DMS79 treated with DMSO at 0.1 percent for 48 hours (cell line): ENCODE data around the gene ARMH4.

Source experiments
- DNase-seq: peaks from one replicate; lab custom pipeline; 2025; lab: John Stamatoyannopoulos, UW

The ARMH4 gene, protein sequence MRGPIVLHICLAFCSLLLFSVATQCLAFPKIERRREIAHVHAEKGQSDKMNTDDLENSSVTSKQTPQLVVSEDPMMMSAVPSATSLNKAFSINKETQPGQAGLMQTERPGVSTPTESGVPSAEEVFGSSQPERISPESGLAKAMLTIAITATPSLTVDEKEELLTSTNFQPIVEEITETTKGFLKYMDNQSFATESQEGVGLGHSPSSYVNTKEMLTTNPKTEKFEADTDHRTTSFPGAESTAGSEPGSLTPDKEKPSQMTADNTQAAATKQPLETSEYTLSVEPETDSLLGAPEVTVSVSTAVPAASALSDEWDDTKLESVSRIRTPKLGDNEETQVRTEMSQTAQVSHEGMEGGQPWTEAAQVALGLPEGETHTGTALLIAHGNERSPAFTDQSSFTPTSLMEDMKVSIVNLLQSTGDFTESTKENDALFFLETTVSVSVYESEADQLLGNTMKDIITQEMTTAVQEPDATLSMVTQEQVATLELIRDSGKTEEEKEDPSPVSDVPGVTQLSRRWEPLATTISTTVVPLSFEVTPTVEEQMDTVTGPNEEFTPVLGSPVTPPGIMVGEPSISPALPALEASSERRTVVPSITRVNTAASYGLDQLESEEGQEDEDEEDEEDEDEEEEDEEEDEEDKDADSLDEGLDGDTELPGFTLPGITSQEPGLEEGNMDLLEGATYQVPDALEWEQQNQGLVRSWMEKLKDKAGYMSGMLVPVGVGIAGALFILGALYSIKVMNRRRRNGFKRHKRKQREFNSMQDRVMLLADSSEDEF

DNA sequence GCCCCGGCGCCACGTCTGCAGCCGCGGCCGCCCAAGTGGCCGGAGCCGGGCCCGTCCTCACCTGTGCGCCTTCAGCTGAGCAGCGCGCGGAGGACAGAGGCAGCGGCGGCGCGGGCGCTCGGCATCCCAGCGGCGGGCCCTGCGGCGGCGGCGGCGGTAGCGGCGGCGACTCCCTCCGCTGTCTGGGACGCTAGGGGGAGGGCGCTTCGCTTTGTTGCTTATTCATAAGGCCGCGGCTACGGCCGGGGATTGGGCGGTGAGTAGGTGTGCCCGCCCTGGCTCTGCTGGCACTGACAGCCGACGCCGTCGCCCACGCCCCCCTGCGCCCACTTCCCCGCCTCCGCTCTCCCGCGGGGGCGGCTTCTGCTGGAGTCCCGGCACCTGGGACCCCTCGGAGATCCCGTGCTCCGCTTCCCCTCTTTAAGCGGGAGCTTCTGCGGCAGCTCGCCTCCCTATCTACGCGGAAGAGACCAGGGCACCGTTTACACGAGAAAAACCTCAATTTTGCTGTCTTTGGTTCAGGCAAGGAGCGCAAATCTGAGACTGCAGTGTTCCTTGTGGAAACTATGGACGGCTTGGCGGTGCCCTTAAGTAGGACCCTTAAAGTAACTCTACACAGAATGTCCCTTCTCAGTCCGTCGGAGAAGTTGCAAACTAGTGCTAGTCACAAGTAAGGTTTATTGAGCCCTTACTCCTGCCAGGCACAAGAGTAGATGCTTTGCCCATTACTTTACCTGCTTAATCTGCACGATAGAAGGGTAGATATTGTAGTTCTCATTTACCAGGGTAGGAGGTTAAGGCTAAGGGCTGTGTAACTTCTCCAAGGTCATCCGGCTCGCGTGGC, at the start of gene ARMH4:
TSS of gene ARMH4 (minus strand) at position 200 of the 844 bp plus-strand sequence. CDS start 12,855 bp downstream, outside the sequence.
- peak; percentile 83 for DNase-seq

DNA sequence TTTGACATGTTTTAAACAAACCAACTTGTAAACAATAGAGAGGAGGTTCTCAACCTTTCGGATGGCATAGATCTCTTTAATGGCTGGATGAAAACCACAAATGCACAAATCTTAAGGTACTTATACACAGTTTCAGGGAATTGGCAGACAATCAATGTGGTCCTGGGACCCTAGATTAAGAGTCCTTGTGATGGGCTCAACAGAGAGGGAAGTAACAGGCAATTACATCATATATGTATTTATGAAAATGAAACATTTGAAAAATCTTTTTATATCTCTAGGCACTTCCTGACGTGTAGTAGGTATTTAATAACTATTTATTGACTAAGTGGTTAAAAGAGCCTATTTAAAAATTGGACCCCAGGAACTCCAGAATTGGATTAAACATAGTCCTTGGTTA, 48.8 kb upstream of the ARMH4 start:
- peak; percentile 57 for DNase-seq

DNA sequence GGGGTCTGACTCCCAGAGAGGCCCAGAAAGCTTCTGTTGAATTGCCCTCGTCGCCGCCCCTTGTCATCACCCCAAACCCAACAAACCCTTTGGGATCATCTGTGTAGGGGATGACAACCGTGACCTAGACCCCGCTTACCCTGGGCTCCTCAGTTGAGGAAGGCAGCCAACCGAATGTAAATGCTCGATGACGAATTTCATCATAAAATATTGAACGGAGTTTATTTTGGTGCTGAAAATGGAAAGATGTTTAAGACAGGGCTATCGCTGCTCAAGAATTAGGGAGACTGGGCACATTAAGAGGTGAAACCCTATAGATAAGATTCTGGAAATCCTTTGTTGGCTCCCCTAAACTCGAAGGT, 48.4 kb upstream of the ARMH4 start:
- peak; percentile 57 for DNase-seq

DNA sequence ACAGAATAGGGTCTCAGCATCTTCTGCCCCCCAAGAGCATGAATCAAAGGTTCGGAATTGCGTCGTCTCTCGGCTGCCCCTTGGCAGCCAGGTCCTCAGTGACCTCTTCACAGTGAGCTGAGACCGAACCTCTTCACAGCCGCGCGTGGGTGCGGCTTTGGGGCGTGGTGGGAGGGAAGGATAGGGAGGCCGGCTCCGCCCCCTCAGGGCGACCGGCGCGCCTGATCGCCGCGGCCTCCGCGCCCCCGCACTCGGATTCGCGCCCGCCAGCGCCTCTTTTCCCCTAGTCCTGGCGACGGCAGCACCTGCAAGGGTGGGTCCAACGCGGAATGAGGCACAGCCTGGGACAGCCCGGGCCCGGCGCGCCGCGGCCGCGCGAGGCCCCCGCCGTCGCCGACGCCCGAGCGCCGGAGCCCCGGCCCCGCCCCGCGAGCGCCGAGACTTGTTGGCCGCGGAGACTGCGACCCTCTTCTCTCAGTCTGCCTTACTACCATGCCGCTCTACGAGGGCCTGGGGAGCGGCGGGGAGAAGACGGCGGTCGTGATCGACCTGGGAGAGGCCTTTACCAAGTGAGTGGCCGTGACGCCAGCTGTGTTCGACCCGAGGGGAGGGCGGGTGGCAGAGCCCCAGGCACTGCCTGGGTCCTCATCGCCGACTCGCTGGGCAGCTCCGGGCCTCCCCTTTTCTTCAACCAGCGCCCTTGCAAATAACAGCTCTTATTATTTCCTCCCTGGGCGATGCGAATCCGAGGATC, 47.9 kb upstream of the ARMH4 start, which contains the start of gene ACTR10:
TSS of gene ACTR10 (plus strand) at position 424 of the 754 bp plus-strand sequence. CDS start at position 493, 69 bp downstream.
- DNase-seq = peak; percentile 89

DNA sequence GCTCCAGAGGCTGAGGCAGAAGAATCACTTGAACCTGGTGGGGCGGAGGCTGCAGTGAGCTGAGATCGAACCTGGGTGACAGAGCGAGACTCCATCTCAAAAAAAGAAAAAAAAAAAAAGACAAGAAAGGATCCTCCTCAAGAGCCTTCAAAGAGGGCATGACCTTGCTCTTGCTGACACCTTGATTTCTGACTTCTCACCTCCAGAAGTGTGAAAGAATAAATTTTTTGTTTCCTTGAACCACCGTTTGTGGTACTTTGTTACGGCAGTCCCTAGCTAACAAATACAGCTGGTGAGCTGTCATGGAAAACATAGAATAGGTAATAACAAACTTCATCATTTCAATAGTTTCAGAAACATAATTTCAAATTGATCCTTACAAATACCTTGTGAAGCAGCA, 46.1 kb upstream of the ARMH4 start:
- DNase-seq = no peak

DNA sequence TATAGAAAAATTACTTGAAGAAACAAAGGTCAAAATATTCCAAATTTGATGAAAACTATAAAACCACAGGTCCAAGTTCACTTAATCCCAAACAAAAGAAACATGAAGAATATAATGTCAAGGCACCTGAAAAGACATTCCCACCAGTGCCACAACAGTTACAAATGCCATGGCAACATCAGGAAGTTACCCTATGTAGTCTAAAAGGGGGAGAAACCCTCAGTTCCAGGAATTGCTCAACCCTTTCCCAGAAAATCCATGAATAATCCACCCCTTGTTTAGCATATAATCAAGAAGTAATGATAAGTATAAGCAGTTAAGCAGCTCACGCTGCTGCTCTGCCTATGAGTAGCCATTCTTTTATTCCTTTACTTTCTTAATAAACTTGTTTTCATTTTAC, 44.2 kb upstream of the ARMH4 start:
- no peak for DNase-seq

DNA sequence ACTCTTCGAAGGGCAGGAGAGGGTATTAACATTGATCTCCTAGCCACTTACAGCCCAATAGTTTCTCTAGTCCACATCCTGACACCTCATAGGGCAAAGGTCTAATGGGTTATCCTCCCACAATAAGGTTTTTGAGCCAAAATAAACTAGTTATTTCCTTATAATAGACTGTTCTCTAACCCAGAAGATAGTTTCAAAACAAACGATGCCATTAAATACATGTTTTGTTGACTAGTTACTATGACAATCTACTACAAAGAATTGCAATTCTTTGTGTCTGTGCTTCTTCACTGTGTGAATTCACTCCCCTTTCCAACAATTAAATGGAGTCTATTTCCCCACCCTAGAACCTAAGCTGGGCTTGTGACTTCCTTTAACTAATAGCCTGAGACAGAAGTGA, 41.5 kb upstream of the ARMH4 start:
- DNase-seq = no peak

DNA sequence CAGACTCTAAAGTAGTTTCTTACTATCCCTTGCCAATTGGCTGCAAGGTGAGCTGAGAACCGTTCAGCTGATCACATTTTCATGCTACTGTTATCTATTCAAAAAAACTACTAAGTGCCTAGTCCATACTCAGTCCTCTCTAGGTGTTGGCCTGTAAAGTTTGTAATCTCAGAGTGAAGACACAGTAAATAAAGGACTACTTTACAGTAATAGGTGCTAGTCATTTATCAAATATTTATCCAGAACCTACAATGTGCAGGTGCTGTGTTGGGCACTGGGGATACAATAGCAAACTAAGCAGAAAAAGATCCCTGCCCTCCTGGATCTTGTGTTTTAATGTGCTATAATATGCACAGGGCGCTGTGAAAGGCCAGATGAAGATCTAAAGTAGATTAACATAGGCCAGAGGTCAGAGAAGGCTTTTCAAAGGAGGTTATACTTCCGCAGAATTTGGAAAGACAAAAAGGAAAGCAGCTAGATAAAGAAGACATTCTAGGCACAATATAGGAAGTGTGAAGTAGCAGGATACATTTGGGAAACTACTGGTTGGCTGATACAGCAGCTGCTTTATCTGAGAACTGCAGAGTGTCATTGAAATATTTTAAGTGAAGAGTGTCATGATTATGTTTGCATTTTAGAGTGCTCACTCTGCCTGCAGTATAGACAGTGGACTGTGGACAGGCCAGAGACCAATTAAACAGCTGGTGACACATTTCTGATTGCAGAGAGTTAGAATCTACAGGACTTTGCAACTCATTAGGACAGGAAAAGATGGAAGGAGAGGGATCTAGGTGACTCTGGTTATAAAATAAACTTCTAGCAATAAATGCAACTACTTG, 40.0 kb upstream of the ARMH4 start:
- no peak for DNase-seq

DNA sequence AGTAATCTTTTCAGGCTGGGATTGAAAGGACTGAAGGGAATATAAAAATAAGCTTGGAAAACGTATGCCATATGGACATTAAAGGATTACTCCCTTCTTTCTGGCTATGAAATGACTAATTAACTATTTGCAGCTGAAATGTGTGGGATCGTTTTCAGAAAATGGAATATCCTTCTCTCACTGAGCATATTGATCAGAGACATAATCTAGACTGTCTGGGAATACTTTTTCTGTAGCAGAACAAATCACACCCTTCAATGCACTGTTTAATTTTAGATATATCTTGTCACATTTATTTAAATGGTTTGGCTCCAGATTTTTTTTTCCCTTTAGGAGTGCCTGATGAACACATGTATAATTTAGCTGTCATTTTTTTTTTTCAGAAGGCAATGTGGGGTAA, 37.2 kb upstream of the ARMH4 start:
- DNase-seq = no peak

DNA sequence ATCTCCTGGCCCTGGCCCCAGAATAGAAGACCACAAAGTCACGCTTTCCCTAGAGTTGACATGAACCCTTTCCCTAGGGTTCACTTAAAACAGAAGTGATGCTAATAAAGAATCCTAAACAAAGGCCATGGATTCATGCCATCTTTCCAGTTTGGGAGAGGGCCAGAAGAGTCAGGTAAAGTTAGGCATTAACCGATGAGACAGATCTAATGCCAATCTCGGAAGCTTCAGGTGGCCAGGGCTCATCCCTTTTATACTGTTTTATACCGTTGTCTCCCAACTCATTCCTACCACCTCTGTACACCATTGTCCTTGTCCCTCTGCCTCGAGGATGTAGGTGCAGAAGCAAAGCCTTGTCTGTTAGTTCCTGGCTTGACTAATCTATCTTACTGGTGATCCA, 25.1 kb upstream of the ARMH4 start:
- DNase-seq = peak; percentile 94

DNA sequence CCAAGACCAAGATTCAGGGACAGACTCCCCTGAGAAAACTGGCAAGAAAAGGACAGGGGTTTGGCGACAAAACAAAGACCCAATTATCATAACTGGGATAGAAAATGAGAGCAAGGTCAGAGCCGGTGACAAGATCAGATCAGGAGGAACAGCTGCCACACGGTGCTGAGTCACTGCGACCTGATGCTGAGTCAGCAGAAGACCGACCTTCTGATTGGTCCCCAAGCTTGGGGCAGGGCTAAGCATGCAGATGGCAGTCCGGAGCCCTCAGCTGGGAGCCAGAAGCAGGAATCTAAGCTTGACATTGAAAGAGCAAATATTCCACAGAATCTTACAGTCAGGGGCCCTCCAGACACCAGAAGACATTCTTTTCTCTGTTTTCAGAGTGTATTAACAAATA, 19.1 kb upstream of the ARMH4 start:
- DNase-seq = peak; percentile 69

DNA sequence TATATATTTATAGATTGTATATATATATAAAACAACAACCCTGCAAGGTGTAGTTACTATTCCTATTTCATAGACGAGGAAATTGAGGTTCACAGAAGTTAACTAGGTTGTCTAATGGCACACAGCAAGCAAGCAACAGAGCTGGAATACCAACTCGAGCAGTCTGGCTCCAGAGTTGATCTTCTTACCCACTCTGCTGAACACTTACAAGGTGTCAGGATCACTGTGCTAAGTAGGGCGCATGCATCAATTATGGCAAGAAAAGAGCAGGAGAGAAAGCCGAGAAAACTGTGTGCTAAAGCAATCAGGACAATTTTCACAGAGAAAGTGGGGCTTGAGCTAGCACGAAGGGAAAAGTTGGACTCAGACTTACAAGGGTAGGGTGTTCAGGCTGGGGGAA, 15.9 kb upstream of the ARMH4 start:
- DNase-seq = no peak

DNA sequence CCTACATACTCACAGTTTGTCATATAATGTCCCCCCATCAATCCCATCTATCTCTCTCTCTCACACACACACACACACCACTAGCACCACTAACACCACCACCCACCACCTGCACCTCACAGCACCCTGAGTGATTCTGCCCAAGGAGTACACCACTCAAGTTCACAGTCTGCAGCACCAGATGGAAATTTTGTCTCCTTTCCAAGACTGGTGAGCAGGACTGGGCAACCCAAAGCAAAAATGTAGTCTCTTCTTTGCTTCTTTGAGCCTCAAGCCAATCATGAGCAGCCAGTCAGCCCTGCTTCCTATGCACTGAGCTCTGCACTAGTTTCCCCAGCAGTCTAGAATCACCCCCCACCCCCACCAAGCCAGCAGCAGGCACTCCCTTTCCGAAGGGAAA, 15.0 kb upstream of the ARMH4 start:
- DNase-seq = no peak

DNA sequence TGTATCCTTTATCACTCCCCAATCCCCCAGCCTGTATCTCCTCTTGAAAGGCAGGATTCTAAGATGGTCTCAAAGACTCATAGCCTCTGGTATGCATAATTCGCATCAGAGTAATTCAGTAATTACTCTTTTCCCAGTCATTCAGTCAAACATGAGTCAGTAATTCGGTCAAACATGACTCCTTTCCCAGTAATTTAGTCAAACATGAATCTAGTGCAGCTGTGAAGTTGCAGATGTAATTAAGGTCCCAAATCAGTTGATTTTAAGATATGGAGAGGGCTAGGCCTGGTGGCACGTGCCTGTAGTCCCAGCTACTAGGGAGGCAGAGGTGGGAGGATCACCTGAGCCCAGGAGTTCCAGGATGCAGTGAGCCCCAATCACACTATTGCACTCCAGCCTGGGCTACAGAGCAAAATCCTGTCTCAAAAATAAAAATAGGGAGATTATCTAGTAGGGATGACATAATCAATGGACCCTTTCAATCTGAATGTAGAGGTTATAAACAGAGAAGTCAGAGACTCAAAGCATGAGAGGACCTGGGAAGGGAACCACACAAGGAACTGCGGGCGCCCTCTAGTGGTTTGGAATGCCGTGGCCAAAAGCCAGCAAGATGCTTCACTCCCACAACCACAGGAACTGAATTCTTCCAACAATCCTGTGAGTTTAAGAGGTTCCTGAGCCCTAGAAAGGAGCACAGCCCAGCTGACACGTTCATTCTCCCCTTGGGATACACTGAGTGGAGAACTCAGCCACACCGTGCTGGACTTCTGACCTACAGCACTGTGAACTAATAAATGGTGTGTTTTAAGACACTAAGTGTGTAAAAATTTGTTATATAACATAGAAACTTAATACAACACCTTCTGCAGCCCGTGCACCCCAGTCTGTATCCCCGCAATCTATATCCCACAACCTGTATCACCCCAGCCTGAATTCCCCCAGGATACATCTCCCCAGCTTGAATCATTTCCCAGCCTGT, 14.3 kb upstream of the ARMH4 start:
- peak; percentile 79 for DNase-seq

DNA sequence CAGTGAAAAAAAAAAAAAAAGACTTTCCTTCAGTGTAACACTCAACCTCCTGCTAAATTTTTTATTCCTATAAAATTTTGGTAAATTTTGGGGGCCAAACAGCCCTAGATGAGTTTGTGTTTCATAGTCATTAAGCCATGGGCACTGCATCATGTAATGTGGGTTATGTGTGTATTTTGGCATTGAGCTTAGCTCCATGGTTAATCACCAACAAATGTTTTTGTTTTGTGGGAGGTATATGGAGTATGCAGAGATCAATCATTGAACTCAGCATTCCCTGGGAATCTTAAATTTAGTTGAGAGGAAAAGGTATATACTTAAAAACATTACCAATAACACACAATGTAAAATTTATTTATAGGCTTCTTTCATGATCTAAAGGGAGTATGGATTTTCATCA, 8.5 kb upstream of the ARMH4 start:
- DNase-seq = no peak

DNA sequence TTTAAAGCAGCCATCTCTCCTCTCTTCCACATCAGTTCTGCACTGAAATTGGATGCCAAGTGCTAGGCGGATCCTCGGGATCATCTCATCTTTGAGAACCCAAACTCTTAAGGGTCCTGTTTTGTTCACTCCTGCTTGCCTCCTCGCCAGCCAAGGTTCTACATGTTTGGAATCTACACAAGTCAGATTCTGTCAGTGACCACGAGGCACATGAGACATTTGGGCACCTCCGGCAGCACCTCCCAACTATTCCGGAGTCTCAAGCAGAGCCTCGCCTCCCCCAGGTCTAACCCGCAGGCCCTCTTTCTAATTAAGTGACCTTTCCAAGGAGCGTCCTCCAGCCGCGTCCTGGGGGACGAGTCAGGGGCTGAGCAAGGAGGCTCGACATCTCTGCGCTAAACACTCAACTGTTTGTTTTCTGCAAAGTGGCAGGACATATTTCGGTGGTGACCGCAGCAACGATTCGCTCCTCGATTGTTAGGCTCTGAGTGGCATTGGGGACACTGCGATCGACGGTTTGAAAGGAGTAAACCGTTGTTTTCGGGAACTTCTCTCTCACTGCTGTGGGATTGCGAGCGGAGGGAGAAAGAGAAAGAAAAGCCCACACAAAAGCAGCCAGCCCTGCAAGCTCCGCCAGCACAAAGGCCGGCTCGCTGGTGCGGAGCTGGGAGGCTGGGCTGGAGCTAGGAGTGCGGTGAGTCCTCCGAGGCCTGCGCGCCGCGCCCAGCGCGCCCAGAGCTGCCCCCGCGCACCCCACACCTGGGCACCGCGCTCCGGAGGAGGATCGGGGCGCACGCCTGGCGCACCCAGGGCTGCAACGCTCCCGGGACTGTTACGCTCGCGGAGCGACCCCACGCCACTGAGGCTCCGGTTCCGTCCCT, 640 bp downstream of the ARMH4 start:
- DNase-seq = peak; percentile 60

DNA sequence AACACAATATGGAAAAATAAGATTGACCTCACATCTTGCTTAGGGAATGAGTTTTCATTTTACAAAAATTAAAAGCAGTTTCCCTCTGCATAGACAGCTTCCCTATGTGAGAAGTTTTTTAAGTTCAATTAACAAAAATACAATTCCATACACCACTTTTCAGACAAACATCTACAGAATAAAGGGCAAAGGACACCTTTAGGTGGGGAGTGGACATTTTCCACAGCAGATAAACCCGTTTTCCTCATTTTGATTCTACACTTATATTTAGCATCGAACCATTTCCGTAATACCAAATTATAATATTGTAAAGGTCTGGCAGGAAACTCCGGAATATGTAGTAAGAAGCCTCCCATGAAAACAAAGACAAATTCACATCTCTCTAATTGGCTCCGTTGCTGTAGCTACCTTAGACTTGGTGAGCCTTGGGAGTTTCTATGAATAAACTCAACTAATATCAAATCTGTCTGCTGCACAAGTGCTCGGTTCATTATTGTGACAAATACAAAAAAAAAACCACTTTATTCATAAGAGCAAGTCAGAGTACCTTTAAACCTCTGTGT, 1.7 kb downstream of the ARMH4 start:
- no peak for DNase-seq

DNA sequence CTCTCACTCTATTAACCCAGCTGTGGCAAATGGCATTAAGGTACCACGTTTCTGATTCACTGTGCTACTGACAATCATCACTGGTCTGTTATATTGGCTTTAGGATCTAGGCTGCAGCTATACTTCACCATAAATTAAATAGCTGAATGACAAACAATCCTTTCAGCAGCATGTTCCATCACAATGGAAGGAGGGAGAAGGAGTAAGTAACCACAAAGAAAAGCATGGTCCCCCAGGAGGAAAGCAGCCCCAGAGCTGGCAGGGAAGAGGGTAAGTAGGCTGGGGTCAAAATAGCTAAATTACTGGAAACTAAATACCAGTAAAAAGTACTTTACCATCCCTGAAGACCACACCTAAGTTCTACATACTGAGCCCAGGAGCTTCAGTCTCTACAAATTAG, 2.8 kb downstream of the ARMH4 start:
- DNase-seq = no peak
